ENCODE results near the gene ACTRT3.

Gene ACTRT3

DNA sequence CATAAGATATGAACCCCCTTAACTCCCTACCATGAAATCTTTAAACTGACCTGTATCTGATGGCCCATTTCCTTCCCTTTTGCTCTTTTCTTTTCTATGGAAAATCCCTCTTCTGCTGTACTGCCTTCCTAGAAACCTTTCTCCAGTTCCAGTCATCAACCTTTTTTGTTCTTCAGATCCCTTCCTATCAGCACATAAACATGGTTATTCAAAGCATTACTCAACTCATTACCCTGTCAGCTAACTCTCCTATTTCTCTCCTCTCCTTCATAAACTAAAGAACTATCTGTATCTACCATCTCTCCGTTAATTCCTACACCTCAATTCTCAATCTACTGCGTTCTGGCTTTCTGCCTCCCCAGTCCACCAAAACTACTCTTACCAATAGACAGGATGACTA lies 17.5 kb downstream of the ACTRT3 start:
- Histone ChIP-seq H3K9ac (no peak overlapping the region), H3K27ac (no peak overlapping the region), H2AFZ (ENCODE audit: low read depth) (no peak overlapping the region), H3K36me3 (ENCODE audit: insufficient read depth) (no peaks in the 10 kb centered on the region), H3K79me2 (ENCODE audit: insufficient read depth, low read depth) (no peaks in the 10 kb centered on the region), H3K4me3 (IDR thresholded peaks at IDR 0.05; ENCODE audit: insufficient read depth, low read depth, low read length) (no peak overlapping the region), H4K20me1 (ENCODE audit: insufficient read depth) (no peaks in the 10 kb centered on the region), H3K4me1 (ENCODE audit: low read depth, poor library complexity, severe bottlenecking) (no peaks in the 10 kb centered on the region), H3K4me2 (no peak overlapping the region), H3K27me3 (ENCODE audit: insufficient read depth, low read depth) (no peaks in the 10 kb centered on the region)
- no peak for TF ChIP-seq CTCF (conservative IDR thresholded peaks at IDR 0.05; ENCODE audit: low read depth, low read length)

DNA sequence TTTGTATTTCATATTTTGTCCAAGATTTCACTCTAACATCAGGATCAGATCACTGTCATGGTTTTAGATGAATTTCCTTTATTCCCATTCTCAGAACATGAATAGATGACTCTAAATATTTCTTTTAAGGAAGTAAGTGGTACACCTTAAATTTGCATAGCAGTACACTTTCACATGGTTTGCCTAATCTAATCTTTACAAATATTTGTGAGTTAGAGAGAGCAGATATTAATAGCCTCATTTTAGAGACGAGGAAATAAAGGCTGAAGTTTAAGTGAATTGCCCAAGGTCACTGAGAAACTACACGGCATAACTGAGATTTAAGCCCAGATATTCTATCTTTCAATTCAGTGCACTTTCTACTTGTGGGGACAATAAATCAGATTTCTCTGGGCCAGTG lies 18.7 kb downstream of the ACTRT3 start:
- H3K27me3 ChIP-seq (ENCODE audit: insufficient read depth, low read depth): no peaks in the 10 kb centered on the region
- no peaks in the 10 kb centered on the region for H4K20me1 ChIP-seq (ENCODE audit: insufficient read depth)
- no peak overlapping the region for H3K9ac ChIP-seq
- no peak overlapping the region for H3K4me2 ChIP-seq
- no peak overlapping the region for H3K4me3 ChIP-seq (IDR thresholded peaks at IDR 0.05; ENCODE audit: insufficient read depth, low read depth, low read length)
- H3K4me1 ChIP-seq (ENCODE audit: low read depth, poor library complexity, severe bottlenecking): no peaks in the 10 kb centered on the region
- H2AFZ ChIP-seq (ENCODE audit: low read depth): no peak overlapping the region
- H3K79me2 ChIP-seq (ENCODE audit: insufficient read depth, low read depth): no peaks in the 10 kb centered on the region
- TF ChIP-seq CTCF (conservative IDR thresholded peaks at IDR 0.05; ENCODE audit: low read depth, low read length): no peak
- H3K27ac ChIP-seq: no peak overlapping the region
- no peaks in the 10 kb centered on the region for H3K36me3 ChIP-seq (ENCODE audit: insufficient read depth)

- no peak overlapping the region for H3K9ac ChIP-seq
- no peaks in the 10 kb centered on the region for H3K27me3 ChIP-seq (ENCODE audit: insufficient read depth, low read depth)
- H2AFZ ChIP-seq (ENCODE audit: low read depth): no peak overlapping the region
- no peak overlapping the region for H3K4me2 ChIP-seq
- no peak overlapping the region for H3K4me3 ChIP-seq (IDR thresholded peaks at IDR 0.05; ENCODE audit: insufficient read depth, low read depth, low read length)
- H3K36me3 ChIP-seq (ENCODE audit: insufficient read depth): no peaks in the 10 kb centered on the region
- no peaks in the 10 kb centered on the region for H3K79me2 ChIP-seq (ENCODE audit: insufficient read depth, low read depth)
- peaks cover under 1% of the 10 kb centered on the region for H3K4me1 ChIP-seq (ENCODE audit: low read depth, poor library complexity, severe bottlenecking)
- H3K27ac ChIP-seq: no peak overlapping the region
- no peak for TF ChIP-seq CTCF (conservative IDR thresholded peaks at IDR 0.05; ENCODE audit: low read depth, low read length)
- H4K20me1 ChIP-seq (ENCODE audit: insufficient read depth): no peaks in the 10 kb centered on the region
Observed at GRCh38 chr3:169748670-169749069, 20.7 kb downstream of the ACTRT3 start.

DNA sequence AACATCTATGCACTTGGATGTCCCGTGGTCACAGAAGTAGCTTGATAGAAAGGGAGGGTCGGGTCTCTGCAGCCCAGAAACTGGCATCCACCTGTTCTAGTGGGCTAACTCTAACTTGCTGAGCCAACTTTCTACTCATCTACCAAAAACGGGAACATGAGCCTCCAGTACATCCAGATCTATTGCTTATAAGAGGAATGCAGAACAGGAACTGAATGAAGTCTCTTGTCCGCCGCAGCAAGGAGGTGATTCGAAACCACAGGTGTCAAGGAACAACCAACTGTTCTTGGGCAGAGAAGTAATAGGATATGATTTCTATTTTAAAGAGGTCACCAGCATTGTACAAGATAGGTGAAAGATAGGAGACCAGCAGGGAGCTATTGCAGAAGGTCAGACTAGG lies 22.4 kb downstream of the ACTRT3 start:
- H4K20me1 ChIP-seq (ENCODE audit: insufficient read depth): no peaks in the 10 kb centered on the region
- TF ChIP-seq CTCF (conservative IDR thresholded peaks at IDR 0.05; ENCODE audit: low read depth, low read length): no peak
- no peaks in the 10 kb centered on the region for H3K36me3 ChIP-seq (ENCODE audit: insufficient read depth)
- H3K27me3 ChIP-seq (ENCODE audit: insufficient read depth, low read depth): no peaks in the 10 kb centered on the region
- no peaks in the 10 kb centered on the region for H3K79me2 ChIP-seq (ENCODE audit: insufficient read depth, low read depth)
- H3K27ac ChIP-seq: no peak overlapping the region
- no peak overlapping the region for H3K4me3 ChIP-seq (IDR thresholded peaks at IDR 0.05; ENCODE audit: insufficient read depth, low read depth, low read length)
- H2AFZ ChIP-seq (ENCODE audit: low read depth): no peak overlapping the region
- no peak overlapping the region for H3K9ac ChIP-seq
- peaks cover 8% of the 10 kb centered on the region for H3K4me1 ChIP-seq (ENCODE audit: low read depth, poor library complexity, severe bottlenecking)
- H3K4me2 ChIP-seq: no peak overlapping the region
